Stimulated activated CD8-positive, alpha-beta memory T cell treated with anti-CD3 and anti-CD28 coated beads, Interleukin-12 subunit alpha, Interleukin-12 subunit beta, amount 100 ng/mL, for 24 hours (primary cell): ENCODE measurements around the gene ADARB2.
"Not testable (repeated sequence)": the region's sequence is repeated elsewhere in the genome, so short reads cannot be mapped to it uniquely, and the experiment has no call there.

ENCODE experiments used
- DNase-seq: peaks from one replicate; pipeline ENCODE4 v3.0.0-alpha.2; 2020; ENCODE audit errors: extremely low read depth

The ADARB2 gene

DNA sequence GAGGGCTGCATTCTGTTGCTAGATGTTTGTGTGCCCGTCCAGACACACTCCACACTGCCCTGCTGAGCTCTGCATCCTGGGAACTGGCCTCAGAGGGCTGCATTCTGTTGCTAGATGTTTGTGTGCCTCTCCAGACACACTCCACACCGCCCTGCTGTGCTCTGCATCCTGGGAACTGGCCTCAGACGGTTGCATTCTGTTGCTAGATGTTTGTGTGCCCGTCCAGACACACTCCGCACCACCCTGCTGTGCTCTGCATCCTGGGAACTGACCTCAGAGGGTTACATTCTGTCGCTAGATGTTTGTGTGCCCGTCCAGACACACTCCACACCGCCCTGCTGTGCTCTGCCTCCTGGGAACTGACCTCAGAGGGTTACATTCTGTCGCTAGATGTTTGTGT lies 120.6 kb downstream of the ADARB2 start:
- DNase-seq, result not testable (repeated sequence)

- no peak for DNase-seq
These were observed 122.0 kb downstream of the ADARB2 start for GRCh38 chr10:1615186-1615954.

DNA sequence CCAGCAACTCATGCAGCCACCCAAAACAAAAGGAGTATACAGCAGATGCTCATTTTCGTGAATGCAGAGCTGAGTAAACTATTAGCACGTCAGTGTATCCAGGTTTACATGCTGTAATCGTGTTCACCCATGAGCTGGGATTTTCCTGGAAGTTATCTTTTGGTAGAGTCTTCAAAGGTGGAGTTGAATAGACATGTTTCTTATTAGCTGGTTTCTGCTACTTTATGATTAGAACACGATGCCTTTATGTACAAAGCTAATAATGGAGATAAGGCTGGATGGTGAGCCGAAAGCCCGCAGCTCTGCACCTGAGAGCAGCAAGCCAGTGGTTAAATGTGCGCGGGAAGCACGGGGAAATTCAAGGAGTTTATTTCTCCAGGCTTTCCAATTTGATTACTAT lies 123.8 kb downstream of the ADARB2 start:
- no peak for DNase-seq

DNA sequence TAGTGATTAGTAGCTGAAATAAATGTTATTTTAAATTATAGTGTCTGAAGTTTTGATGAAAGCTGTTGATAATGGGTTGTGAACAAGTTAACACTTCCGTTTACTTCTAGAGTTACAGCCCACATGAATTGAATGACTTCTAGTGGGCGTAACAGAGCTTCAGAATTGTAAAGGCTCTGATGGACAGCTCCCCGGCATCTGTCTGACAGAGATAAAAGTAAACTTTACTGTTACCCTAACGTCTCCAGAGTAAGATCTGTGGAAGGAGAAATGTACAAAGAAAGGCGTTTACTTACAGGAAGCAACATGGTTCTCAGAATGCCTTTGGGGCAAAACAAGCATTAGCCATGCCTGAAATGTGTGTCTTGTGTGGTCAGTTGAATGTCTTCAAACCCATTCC lies 124.4 kb downstream of the ADARB2 start:
- DNase-seq, result no peak

DNA sequence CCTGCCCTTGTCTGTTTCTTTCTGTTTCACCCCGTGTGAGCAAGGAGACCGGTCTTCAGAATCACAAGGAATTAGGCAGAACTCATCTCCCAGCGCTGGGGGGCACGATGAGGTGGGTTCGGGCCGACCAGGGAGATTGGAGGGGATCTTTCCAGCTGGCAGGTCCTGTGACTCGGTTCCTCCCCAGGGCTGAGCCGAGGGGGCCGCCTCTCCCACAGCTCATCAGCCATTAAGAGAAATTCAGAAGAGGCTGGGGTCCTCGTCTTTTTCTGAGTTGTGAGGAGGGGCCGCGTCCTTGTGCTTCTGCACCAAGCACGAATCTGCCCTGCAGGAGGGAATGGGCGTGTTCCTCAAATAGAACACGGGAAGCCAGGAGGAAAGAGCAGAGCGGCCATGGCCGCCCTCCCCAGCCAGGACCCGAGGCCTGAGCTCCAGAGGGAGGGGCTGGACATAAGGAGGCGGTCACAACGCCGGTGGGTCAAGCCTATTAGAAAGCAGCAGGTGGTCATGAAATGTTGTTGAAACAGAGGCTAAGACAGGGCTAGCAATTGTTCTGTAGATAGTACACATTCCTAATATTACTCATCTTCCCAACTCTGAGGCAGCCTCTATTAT lies 125.3 kb downstream of the ADARB2 start:
- DNase-seq, result no peak

- no peak for DNase-seq
These were observed 126.1 kb downstream of the ADARB2 start for GRCh38 chr10:1610986-1611770.

GRCh38 chr10:1609648-1609970 lies 127.7 kb downstream of the ADARB2 start:
- no peak for DNase-seq

DNA sequence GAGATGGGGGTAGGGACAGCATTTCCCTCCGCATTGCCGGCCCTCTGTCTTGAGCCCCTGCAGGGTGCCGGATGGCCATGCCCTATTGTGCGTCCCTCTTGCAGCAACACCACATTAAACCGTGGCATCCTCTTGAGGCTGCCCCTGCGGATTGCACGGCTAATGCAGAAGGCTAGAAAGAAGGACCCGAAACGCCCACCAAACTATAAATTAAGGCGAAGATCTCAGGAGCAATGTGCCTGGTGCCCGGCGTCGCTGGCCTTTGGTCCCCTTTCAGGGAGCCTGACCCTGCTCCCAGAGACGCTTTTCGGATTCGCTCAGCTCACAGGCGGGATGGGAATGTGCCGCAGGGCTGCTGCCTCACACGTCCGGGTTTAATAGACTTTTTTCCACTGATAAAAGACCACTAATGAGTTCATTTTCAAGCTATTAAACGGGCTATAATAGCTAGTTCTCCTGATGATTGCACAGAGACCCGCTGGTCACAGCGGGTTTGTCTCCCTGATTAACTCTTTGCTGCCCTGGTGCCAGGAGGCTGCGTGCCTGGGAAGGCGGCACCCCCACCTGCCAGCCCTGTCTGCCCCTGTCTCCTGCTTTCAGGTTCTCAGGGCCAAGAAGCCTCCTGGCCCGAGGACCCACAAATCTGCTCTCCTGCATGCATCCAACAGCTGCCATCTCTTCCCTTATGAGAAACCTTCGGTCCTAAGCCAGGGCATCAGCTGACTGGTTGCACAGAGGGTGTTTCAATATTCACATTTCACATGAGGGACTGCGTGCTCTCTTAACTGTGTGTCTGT lies 128.3 kb downstream of the ADARB2 start:
- DNase-seq, result no peak

GRCh38 chr10:1608408-1608807 lies 128.9 kb downstream of the ADARB2 start:
- DNase-seq, result no peak

DNA sequence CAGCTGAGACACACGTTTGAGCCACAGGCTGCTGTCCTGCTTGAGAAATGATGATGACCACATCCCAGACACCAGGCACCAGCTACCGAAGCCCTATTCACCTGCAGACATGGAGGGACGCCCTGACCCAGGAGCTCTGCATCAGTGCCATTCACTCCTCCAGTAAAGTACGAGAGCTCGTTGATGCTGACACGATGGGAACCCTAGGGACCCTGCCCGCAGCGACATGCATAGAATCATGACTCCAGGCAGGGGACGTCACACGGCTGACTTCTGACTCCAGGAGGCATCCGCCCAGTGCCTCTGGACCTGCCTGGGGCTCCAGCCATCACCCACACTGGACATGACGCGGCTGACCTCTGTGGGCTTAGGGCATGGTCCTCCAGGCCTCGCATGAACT lies 129.9 kb downstream of the ADARB2 start:
- no peak for DNase-seq

- DNase-seq, result no peak
These were observed 131.1 kb downstream of the ADARB2 start for GRCh38 chr10:1605999-1606940.

GRCh38 chr10:1605121-1605520 lies 132.2 kb downstream of the ADARB2 start:
- DNase-seq, result no peak

DNA sequence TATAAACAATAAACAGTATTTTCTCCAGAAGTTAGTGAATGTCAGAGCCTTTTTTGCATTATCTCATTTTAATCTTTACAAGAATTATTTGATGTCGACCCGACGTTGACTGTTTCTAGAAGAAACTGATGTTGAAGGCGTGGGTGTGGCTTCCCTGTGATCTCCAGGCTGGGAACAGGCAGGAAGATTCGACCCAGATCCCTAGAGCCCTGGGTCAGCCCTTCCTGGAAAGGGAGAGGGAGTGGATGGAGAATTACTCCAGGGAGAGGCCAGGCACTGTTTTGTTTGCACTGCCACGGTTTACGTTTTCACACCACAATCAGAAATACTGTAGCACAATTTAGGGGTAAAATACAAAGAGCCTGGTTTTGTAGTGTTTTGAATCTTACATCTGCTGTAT lies 133.1 kb downstream of the ADARB2 start:
- no peak for DNase-seq

- no peak for DNase-seq
These were observed 134.1 kb downstream of the ADARB2 start for GRCh38 chr10:1603181-1603580.

- no peak for DNase-seq
These were observed 135.3 kb downstream of the ADARB2 start for GRCh38 chr10:1602037-1602484.

GRCh38 chr10:1601406-1601805 lies 135.9 kb downstream of the ADARB2 start:
- no peak for DNase-seq

DNA sequence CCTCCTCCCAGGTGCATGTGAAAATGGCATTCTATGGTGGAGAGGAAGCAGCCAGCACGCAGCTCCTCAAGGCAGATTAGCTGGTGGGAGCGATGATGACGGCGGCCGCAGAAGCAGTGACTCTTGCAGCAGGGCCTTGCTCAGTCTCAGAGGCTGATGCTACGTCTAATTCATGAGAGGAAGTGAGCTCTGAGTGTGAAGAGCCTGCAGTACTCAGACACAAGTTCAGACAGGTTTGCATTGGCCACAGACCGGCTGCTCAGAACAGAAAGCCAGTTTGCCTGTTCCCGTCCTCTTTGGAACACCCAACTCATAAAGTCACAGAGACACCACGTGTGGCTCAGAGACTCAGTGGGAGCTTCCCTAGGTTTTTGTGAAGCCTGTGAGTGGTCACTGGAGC lies 136.5 kb downstream of the ADARB2 start:
- DNase-seq, result no peak

- DNase-seq, result no peak
These were observed 138.8 kb downstream of the ADARB2 start for GRCh38 chr10:1598393-1599153.

DNA sequence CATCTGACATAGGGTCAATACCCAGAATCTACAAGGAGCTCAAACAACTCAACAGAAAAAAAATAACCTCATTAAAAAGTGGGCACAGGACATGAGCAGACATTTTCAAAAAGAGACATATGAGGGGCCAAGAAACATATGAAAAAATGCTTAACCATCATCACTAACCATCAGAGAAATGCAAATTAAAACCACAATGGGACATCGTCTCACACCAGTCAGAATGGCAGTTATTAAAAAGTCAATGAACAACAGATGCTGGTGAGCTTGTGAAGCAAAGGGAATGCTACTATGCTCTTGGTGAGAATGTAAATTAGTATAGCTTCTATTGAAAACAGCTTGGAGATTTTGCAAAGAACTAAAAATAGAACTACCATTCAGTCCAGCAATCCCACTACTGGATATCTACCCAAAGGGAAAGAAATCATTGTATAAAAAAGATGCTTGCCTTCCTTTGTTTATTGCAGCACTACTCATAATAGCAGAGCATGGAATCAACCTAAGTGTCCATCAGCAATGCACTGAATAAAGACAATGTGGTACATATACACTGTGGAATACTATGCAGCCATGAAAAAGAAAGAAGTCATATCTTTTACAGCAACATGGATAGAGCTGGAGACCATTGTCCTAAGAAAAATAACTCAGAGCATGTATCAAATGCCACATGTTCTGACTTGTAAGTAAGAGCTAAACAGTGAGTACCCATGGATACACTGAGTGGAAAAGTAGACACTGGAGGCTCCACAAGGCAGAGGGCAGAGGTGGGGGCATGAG lies 139.8 kb downstream of the ADARB2 start:
- no peak for DNase-seq
